ENCODE results near the gene SRL.

GRCh38 chr16:4216596-4216995, 25.3 kb downstream of the SRL start:
- TF ChIP-seq ZFP30 (CRISPR knock-in tag; IDR thresholded peaks at IDR 0.05) (no peak), ESRRG (CRISPR knock-in tag; IDR thresholded peaks at IDR 0.05) (no peak), ZFP3 (CRISPR knock-in tag; IDR thresholded peaks at IDR 0.05) (no peak), PATZ1 (CRISPR knock-in tag; IDR thresholded peaks at IDR 0.05; ENCODE audit: borderline replicate concordance) (no peak), SNAI2 (CRISPR knock-in tag; IDR thresholded peaks at IDR 0.05) (no peak), OSR1 (CRISPR knock-in tag; IDR thresholded peaks at IDR 0.05) (no peak), CSDC2 (CRISPR knock-in tag; IDR thresholded peaks at IDR 0.05) (no peak)

Data from SK-N-SH treated with all-trans-retinoic acid at 6 μM for 48 hours (cell line).